NB4 (cell line): ENCODE results near the gene HYI.

Source experiments
- CTCF ChIP-seq: IDR thresholded peaks from one replicate; pipeline ENCODE4 v1.5.1; 2012; ENCODE audit warnings: low read depth, low read length
- POLR2A ChIP-seq: IDR thresholded peaks from 2 replicates; pipeline ENCODE4 v1.6.1; 2011; ENCODE audit warnings: mild to moderate bottlenecking; ENCODE audit not compliant: insufficient read length; ENCODE audit errors: extremely low read depth

- TF ChIP-seq CTCF, result no peak
- no peak for TF ChIP-seq POLR2A
Observed at GRCh38 chr1:43464681-43465504, 11.2 kb upstream of the HYI start.
